ENCODE results near the gene PTTG1IP.

- TF ChIP-seq EZH2 (IDR thresholded peaks at IDR 0.05; ENCODE audit: insufficient read depth, poor library complexity, severe bottlenecking) (no peak), EZH2phosphoT487 (IDR thresholded peaks at IDR 0.05; ENCODE audit: insufficient read depth, low read depth) (no peak)
These were observed 40.1 kb upstream of the PTTG1IP start for GRCh38 chr21:44913425-44914175.
